ENCODE data around the gene EPB41L4A.

The EPB41L4A gene

GRCh38 chr5:112303685-112304084, 115.4 kb downstream of the EPB41L4A start:
- DNase-seq = no peak

- no peak for DNase-seq
Observed at GRCh38 chr5:112294126-112294525, 125.0 kb downstream of the EPB41L4A start.

- no peak for DNase-seq
Observed at GRCh38 chr5:112293587-112293986, 125.5 kb downstream of the EPB41L4A start.

DNA sequence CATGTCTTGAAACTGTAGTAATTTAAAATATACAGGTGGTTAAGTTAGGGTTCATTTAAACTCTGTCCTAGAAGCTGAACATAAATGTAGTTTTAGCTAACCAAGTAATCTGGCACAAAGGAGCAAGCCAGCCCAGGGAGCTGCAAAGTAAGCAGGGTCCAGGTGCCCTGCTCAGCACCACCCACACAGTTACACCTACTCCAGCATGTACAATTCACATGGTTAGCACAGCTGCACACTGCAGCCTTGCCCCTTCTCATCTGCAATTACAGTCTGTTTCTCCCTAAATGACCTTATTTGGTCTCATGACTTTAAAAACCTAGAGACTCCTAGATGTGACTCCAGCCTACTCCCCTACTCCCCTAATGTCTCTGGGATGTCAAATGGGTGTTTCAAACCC, 128.4 kb downstream of the EPB41L4A start:
- DNase-seq = no peak

DNA sequence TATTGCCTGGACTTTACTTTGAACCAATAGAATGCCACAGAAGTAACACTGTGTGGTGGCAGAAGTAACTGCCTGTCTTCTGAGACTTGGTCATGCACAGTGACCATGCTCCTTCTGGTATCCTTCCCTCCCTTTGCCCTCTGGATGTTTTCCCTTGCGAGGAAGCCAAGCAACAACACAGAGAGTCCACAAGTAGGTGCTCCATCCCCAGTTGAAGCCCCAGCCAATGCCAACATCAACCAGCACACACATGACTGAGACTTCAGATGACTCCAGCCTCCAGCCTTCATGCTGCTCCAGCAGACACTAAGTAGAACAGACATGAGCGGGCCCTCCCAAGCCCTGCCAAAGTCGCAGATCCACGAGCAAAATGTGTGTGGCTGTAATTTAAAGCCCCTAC, 129.6 kb downstream of the EPB41L4A start:
- no peak for DNase-seq

DNA sequence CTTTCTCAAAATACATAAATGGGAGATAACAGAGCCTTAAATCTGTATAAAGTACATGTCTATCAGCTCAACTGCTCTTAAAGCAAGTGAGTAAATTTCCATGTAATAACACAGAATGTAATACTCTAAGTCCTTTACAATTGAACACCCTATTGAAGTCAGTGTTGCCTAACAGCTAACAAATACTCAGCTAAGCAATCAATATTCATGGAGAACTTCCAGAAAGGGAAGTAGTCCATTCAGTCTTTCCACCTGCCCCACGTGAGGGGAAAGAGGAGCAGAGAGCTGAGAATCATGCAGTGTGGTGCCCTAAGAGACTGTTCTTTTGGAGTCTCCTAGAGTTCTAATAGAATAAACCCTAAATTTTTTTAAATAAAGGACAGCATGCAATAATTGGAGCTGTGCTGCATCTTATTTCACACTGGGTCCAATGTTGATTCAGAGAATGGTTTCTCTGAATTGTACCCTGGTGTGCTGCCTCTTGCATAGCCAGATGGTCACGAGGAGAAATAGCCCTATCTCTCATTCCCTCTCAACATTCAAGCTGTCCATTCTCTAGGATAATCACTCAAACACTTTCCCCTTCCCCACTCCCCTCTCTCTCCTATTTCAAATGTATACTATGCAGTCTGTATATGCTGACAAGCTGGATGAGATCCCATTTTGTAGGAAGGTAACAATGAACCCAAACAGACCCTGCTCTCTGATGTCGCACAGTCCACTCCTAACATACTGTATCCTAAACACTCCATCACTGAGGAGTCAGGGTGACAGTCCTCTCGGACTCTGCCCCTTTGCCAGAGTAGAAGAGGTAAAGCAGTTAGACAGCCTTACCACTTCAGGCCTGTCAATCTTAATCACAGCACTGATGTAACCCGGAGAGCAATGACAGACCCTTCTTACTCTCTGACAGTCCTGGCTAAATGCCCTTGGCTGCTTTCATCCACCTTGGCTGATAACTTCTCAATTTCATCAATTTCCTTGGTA, 134.8 kb downstream of the EPB41L4A start:
- DNase-seq = no peak

DNA sequence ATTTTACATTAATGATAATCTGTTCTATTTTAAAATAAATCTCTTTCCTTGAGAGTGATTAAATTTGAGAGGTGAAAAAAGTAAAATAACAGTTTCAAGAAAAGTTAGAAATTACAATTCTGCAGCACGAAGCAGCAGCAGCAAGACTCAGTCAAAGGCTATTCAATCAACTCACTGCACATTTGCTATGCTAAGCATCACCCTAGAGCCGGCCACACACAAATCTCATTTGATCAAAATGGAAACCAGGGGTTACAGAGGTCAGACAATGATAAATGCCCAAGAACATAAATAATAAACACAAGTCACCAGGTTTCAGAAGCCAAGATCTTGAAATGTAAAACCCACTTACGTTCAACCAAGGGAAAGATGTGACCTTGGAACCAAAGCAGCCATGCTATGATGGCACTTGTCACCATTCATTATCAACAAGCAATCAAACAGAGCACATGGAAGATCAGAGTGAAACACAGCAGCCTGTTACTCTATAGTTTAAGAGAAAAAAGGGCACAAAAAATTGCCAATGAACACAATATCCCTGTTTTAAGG, 136.0 kb downstream of the EPB41L4A start:
- DNase-seq = no peak

GRCh38 chr5:112279082-112279481, 140.0 kb downstream of the EPB41L4A start:
- DNase-seq = no peak

DNA sequence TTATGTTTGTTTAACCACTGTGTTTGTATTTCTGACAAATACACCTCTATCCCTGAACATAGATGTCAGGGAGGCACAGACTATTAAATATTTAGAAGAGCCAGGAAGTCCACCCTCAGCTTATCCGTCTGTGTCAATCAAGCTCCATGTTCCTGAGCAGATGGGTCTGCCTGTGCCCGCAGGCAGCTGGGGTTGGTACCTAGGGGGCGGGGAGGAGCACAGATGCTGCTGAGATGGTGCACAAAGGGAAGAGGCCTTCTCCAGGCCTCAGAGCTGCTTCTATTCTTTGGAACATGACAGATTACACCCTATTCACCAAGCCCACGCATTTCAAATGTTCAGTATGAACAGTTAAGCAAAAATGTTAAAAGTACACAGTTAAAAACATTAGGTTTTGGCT, 142.1 kb downstream of the EPB41L4A start:
- peak; percentile 56 for DNase-seq

DNA sequence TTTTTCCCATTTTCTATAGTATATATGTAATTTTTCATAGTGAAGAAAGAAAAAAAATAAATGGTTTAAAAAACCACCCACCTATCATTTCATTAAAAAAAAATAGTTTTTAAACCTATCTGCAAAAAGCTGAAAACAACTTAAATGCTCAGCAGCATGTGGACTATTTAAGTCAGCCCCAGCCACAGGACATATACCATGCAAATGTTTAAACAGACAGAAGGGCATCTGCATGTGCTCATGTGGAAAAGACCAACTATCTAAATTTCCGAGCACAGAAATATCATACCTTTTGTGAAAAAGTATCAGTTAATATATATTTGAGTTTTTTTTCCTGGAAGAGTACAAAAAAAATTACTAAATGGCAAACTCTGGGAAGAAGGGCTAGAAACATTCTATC, 143.4 kb downstream of the EPB41L4A start:
- DNase-seq = no peak

GRCh38 chr5:112270299-112271293, 148.5 kb downstream of the EPB41L4A start:
- DNase-seq = no peak

DNA sequence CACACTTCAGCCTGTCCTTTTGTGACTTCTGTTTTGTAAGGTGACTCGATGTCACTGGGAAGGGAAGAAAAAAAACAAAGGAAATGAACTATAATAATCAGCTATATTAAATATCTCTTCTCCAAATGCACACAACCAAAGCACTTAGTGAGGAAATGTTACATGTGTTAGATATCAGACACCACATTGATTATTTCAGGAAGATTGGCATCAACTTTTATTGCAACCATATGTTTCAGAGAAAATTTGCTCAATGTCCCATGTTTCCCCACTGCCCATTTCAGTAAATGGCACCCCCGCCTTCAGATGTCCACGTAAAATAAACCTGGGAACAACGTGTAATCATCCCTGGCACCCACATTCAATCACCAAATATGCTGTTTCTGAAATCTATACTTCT, 151.8 kb downstream of the EPB41L4A start:
- no peak for DNase-seq

GRCh38 chr5:112264666-112265065, 154.4 kb downstream of the EPB41L4A start:
- DNase-seq = no peak

DNA sequence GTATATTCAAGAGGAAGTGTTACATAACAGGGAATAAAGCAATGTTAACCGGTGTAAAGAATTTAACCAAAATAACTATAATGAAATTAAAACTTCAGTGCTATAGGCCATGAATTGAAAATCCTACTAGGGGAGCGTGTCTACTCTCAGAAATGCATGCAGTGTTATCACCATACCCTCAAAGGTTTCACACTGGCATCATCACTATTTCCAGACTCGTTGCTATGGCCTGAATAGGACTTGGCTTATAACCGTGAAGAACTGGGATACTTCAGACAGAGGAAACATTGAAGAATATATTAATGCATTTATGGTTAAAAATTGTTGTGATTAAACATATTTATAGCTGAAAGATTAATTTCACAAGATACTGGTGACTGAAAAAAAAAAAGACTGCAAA, 154.9 kb downstream of the EPB41L4A start:
- no peak for DNase-seq

DNA sequence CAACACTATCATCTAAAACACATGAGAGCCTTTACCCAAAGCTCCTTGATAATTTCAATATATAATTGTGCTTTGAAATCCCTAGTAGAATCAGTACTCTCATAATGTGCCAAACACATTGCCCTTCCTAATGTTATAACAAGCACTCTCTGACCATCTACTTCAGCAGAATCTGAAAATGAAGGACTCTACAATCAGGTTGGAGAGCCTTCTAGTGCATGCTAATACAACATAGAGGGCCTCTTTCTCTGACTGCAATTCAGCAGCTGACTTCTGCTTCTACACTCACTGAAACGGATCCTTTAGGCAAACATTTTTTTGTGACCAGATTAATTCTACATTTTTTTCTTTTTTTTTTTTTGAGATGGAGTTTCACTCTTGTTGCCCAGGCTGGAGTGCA, 155.6 kb downstream of the EPB41L4A start:
- no peak for DNase-seq

GRCh38 chr5:112258571-112258970, 160.5 kb downstream of the EPB41L4A start:
- DNase-seq = no peak

GRCh38 chr5:112257976-112258375, 161.1 kb downstream of the EPB41L4A start:
- DNase-seq = no peak

- no peak for DNase-seq
Observed at GRCh38 chr5:112257005-112257404, 162.1 kb downstream of the EPB41L4A start.

GRCh38 chr5:112254303-112254702, 164.8 kb downstream of the EPB41L4A start:
- no peak for DNase-seq

DNA sequence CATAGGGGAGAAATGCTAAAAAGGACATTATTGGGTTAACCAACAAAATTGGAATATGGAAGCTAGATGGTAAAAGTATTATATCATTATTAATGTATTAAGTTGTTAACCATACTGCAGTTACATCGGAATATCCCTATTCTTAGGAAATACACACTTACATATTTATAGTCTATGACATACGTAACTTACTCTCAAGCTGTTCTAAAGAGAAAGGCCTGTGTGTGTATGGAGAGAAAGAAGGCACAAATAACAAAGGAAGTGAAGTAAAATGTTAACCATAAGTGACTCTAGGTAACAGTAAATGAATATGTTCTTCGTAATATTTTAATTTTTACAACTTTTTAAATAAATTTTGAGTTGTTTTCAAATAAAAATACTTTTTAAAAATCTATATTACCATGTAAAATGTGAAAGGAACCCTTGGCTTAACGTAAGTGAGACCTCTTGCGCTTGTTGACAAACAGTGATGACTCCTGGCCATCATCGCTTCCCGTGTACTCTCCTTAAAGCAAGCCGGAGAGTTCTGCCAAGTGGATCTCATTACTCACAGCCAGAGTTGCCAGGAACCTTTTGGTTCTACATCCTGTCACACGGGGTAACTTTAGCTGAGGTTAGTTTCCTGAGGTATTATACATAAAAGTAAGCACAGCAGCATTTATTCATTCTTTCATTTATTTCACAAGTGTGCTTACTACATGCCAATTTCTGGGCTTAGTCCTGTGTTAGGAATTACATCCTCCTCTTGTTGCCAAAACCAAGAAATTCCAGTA, 165.4 kb downstream of the EPB41L4A start:
- no peak for DNase-seq

GRCh38 chr5:112250551-112250950, 168.5 kb downstream of the EPB41L4A start:
- no peak for DNase-seq

GRCh38 chr5:112248623-112249022, 170.5 kb downstream of the EPB41L4A start:
- no peak for DNase-seq
